Spinal cord (tissue), 10 donors: ENCODE results near the gene KCNJ1. TPM values are rescaled to one million over a fixed set of nuclear protein-coding genes. Genes with fewer than 3 reads are reported as not detected.
A peak's percentile ranks its signal among the peaks of the same experiment; 100 is the strongest.

Source experiments
- DNase-seq, 6 donors: peaks; one replicate each; pipeline versions ENCODE4 v3.0.0 to v3.0.0-alpha.2; 2013 to 2015; ENCODE audit warnings: low spot score in 6 of 6, low read depth in 4 of 6
- H3K27ac ChIP-seq: one replicate; pipeline ENCODE4 v1.5.1; 2013; ENCODE audit warnings: low read depth, low read length, control low read depth
- H3K27me3 ChIP-seq: one replicate; pipeline ENCODE4 v1.6.1; 2013; ENCODE audit warnings: low read length; ENCODE audit not compliant: control insufficient read depth, insufficient read depth
- H3K36me3 ChIP-seq: one replicate; pipeline ENCODE4 v1.6.1; 2013; ENCODE audit warnings: low read length; ENCODE audit not compliant: control insufficient read depth, insufficient read depth
- H3K4me1 ChIP-seq: one replicate; pipeline ENCODE4 v1.6.1; 2013; ENCODE audit warnings: low read length; ENCODE audit not compliant: control insufficient read depth, insufficient read depth
- H3K4me3 ChIP-seq: one replicate; pipeline ENCODE4 v1.5.1; 2013; ENCODE audit warnings: low read depth, low read length, control low read depth
- H3K9me3 ChIP-seq: one replicate; pipeline ENCODE4 v1.6.1; 2013; ENCODE audit warnings: low read length; ENCODE audit not compliant: control insufficient read depth, insufficient read depth
- WGBS: methylation state at CpG from one replicate; pipeline ENCODE4 v1.1.5; 2013; ENCODE audit warnings: missing lambda C conversion rate; ENCODE audit not compliant: insufficient coverage; 5-methylcytosine and 5-hydroxymethylcytosine counted together
- polyA plus RNA-seq, 2 donors: library from polyadenylated mRNA; unstranded; fragments of 120-200 nt; gene quantifications; one replicate each; pipeline ENCODE4 v1.2.1, GENCODE V29; 2013; ENCODE audit not compliant: insufficient read length in 2 of 2
- total RNA-seq, 2 donors: library from RNA; depleted of rRNA in 1 of 2; stranded (reverse); fragments of 120-200 nt in 1 of 2; fragments of >200 nt in 1 of 2; gene quantifications; one replicate each; pipeline versions ENCODE4 v1.2.3 to v1.2.4, GENCODE V29; 2013 to 2014
- donor health status: healthy.

KCNJ1 gene
- total and polyA plus RNA-seq, 4 donors, result 0.06 to 0.50 (median 0.43) TPM; not detected in 1

DNA sequence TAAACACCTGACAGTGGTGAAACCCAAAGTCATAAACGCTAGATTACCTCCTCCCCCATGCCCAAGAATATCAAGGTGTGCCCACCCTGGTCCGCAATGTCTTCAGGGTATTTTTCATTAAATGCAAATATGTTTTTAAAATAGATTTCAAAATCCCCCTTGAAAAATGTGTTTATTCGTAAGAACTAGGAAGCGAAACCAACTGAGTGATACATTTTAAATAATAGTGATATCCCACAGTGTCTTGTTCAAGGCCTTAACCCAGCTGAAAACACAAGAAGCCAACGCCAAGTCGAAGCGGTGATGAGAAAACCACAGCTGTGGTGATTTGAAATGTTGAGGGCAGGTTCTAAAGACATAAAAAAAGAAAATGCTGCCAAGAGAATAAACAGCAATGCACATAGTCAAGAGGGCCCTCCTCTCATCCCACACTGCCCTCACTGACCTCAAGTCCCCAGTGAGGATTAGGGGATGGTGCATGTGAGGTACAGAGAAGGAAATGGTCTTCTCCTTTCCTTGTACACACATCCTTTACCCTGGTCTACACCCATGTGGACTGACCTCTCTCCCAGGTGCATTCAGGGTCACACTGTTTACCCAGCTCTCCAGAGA is 25.5 kb downstream of the KCNJ1 start:
- no peak overlapping the region for H3K27ac ChIP-seq
- WGBS, result no CpG with 5 or more reads among the region's 7 CpGs
- H3K27me3 ChIP-seq, result no peaks in the 10 kb centered on the region
- H3K4me3 ChIP-seq, result no peak overlapping the region
- DNase-seq, result no peak
- no peaks in the 10 kb centered on the region for H3K36me3 ChIP-seq
- no peaks in the 10 kb centered on the region for H3K4me1 ChIP-seq
- no peaks in the 10 kb centered on the region for H3K9me3 ChIP-seq

DNA sequence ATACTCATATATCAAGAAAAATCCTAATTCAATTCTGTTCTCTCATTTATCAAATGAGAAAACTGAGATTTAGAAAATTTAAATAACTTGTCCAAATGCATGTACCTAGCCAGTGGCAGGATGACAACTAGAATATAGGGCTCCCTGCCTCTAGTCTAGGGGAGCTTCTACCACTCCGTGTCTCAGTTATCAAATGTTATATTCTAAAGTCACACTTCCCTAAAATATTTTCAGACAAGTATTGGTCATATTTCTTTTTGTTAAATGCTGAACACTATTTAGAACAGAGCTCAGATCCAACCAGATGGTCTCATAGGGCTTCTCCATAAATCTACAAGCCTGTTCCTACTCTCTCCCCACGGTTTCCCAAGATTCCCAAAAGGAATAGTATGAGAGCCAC is 26.3 kb downstream of the KCNJ1 start:
- no peaks in the 10 kb centered on the region for H3K4me1 ChIP-seq
- no peaks in the 10 kb centered on the region for H3K27me3 ChIP-seq
- H3K9me3 ChIP-seq, result no peaks in the 10 kb centered on the region
- no peak overlapping the region for H3K27ac ChIP-seq
- no peak for DNase-seq
- H3K36me3 ChIP-seq, result no peaks in the 10 kb centered on the region
- H3K4me3 ChIP-seq, result no peak overlapping the region
- WGBS, result 25% methylated on average over 1 of the region's 2 CpGs

DNA sequence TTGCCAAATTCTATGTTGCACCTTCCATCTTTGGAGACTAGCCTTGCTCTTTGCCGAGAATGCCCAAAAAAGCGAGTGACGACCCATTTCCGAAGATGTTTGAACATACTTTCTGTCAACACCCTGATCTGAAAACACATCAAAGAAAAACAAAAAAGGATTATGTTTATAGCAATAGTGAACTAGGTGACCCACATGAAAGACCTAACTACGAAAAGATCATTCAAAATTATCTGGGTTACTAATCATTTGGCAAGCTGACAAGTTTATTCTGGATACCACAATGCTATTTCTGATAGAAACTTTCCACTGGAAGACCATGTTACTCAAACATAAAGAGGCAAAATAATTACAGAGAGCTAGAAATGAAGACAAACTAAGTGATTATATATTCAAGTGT is 27.0 kb downstream of the KCNJ1 start:
- no peak overlapping the region for H3K27ac ChIP-seq
- H3K36me3 ChIP-seq, result no peaks in the 10 kb centered on the region
- DNase-seq, result no peak
- H3K4me1 ChIP-seq, result no peaks in the 10 kb centered on the region
- 100% methylated on average over 1 of the region's 5 CpGs for WGBS
- no peak overlapping the region for H3K4me3 ChIP-seq
- H3K27me3 ChIP-seq, result no peaks in the 10 kb centered on the region
- no peaks in the 10 kb centered on the region for H3K9me3 ChIP-seq

DNA sequence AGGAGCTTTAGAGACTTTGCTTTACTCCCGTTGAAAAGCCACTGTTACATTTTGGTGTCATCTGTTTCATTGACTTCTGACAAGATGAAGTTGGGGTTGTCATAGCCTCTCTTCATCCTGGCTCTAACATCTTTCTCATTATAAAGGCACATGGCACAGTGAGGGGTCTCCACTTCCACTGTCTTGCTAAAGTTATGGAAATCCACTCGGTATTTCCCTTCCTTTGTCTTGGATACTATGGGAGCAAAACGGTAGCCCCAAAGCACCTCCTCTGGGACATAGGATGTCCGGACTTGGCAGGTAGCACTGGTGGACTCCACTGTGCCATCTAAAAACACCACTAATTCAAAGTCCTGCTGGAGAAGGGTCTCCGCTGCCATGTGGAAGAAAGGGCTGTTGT is 28.0 kb downstream of the KCNJ1 start:
- no peak for DNase-seq
- Histone ChIP-seq H3K9me3 (no peaks in the 10 kb centered on the region), H3K27me3 (no peaks in the 10 kb centered on the region), H3K4me3 (no peak overlapping the region), H3K4me1 (no peaks in the 10 kb centered on the region), H3K27ac (no peak overlapping the region), H3K36me3 (no peaks in the 10 kb centered on the region)
- 60% methylated on average over 1 of the region's 5 CpGs for WGBS

DNA sequence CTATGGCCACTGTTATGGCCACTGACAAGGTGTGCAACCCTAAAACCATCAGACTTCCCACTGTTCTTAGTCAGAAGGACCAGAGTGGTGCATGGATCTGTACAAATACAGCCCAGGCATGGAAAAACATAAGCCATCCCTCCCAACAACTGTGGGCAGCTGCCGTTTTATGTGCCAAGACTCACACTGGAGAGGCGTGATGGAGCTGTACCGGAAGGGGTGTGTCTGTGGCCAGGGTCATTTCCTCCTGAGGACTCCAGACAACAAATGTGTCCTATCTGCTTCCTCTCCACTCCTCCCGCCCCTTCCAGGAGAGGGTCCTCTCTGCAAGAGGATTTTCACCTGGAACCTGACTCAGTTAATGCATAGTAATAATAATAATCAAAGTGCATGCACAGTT is 29.5 kb downstream of the KCNJ1 start:
- 74% methylated on average over 3 of the region's 4 CpGs for WGBS
- Histone ChIP-seq H3K9me3 (no peaks in the 10 kb centered on the region), H3K4me1 (no peaks in the 10 kb centered on the region), H3K27me3 (peaks cover 3% of the 10 kb centered on the region), H3K27ac (no peak overlapping the region), H3K36me3 (no peaks in the 10 kb centered on the region), H3K4me3 (no peak overlapping the region)
- DNase-seq, result no peak

DNA sequence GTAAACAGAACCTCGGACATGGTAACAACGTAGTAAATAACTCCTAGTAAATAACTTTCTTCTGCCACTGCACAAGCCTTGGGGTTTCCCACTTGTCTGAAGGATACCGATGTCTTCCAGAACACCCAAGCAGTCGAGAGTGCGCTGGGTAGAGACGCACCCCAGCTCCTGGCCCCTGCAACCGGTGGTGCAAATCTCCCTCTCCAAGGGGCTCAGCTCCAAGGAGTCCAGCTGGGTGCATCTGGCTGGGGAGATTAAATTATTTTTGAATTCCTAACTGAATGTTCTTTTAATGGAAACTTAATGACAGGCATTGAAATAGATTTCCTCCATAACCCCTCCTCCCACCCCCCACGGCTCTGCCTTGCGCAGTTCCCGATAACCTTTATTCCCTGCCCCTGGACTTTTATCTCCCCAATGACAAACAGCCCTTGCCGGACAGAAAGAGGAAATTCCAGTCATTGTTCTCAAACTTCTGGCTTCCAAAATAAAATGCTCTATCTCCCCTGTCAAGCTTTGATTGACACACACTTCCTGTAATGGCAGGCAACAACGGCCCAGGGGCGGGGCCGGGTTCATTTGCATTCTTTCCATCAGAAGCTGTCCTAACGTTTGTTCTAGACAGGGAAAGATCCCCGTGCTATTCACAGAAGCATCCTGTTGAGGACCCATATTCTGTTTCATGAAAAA is 31.2 kb downstream of the KCNJ1 start:
- no peaks in the 10 kb centered on the region for H3K9me3 ChIP-seq
- no peaks in the 10 kb centered on the region for H3K4me1 ChIP-seq
- WGBS, result 59% methylated on average over 11 of the region's 16 CpGs
- H3K27me3 ChIP-seq, result peaks cover 3% of the 10 kb centered on the region
- no peak overlapping the region for H3K4me3 ChIP-seq
- H3K36me3 ChIP-seq, result no peaks in the 10 kb centered on the region
- H3K27ac ChIP-seq, result no peak overlapping the region
- no peak for DNase-seq

DNA sequence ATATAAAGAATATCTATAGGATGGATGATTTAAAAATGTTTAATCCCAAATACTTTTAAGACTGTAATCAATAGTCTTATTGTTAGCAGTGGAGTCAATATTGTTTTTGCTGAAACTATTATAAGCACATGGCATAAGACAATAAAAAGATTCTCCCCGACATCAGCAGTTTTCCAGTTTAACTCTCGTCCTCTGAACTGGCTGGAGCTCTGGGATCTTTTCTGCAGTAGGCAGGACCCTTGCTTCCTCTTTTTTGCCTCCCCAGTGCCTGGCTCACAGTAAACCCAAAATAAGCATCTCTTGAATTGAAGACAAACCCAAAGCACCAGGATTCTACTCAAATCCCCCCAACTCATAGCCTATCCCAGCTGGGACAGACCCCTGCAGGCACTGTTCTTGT is 32.9 kb downstream of the KCNJ1 start:
- no peaks in the 10 kb centered on the region for H3K4me1 ChIP-seq
- DNase-seq, result no peak
- WGBS, result 76% methylated on average over 2 of the region's 2 CpGs
- peaks cover 3% of the 10 kb centered on the region for H3K27me3 ChIP-seq
- H3K36me3 ChIP-seq, result no peaks in the 10 kb centered on the region
- no peak overlapping the region for H3K27ac ChIP-seq
- H3K9me3 ChIP-seq, result no peaks in the 10 kb centered on the region
- no peak overlapping the region for H3K4me3 ChIP-seq

DNA sequence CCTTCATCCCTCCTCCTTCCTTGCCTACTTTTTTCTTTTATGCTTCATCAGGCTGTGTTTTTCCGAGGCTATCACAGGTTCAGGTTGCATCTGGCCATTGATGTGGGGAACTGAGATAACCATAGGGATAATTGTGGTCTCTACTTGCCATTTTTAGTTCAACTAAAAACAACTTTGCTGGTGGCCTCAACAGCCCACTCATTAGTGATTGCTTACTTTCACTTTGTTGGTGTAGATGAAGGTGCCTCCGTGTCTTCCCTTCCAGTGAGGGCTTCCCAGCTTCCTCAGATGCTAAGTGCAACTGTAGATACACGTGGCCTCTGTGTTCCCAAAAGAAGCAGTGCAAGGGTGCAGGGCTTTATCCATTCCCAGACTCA is 35.0 kb downstream of the KCNJ1 start:
- Histone ChIP-seq H3K27ac (no peak overlapping the region), H3K9me3 (no peaks in the 10 kb centered on the region), H3K36me3 (no peaks in the 10 kb centered on the region), H3K4me3 (no peak overlapping the region), H3K27me3 (peaks cover 3% of the 10 kb centered on the region), H3K4me1 (no peaks in the 10 kb centered on the region)
- no peak for DNase-seq
- WGBS, result 100% methylated on average over 1 of the region's 3 CpGs

DNA sequence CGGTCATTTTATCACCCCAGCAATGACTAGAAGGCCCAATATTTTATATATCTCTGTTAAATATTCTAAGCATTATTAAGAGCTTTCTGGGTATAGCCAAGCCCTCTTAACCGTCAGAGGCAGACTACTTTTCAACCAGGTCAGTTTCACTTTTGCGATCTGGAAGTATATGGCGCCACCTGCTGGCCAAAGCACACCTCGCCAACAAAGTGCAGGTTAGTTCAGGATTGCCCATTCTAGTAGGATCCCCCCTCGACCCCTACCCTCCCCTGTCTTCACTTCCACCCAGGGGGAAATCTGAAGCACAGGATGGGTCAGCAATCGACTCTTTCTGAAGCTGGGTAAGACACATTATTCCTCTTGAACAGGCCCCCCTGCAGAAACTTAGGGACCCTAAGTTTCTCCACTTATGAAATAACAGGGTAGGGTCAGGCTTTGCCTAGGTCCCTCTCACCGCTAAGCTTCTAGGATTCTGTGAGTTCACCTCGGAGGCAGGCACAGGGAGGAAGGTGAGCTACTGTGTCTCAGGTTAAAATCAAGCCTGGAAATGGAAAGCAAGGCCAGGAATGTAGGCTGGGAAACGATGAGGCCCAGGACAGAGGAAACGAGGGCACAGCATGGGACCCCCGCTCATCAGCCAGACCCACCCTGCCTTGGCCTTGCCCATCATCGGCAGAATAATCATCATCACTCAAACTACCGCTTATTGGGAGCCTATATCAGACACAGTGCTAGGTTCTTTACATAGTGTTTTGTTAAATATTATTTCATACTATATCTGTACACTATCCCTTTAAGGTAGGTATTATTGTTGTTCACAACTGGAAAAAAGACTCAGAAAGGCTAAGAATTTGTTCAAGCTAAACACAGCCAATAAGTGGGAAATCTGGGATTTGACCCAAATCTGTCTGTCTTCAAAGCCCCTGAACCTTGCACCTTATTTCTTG is 35.6 kb downstream of the KCNJ1 start:
- no peaks in the 10 kb centered on the region for H3K9me3 ChIP-seq
- no peak overlapping the region for H3K27ac ChIP-seq
- H3K4me3 ChIP-seq, result no peak overlapping the region
- peaks cover 4% of the 10 kb centered on the region for H3K27me3 ChIP-seq
- no peaks in the 10 kb centered on the region for H3K36me3 ChIP-seq
- H3K4me1 ChIP-seq, result no peaks in the 10 kb centered on the region
- 39% methylated on average over 7 of the region's 14 CpGs for WGBS
- DNase-seq, result peak; percentile 57 to 95 (median 80)
